ENCODE data around the gene CRADD. TPM values are rescaled to one million over a fixed set of nuclear protein-coding genes. Genes with fewer than 3 reads are reported as not detected.

The CRADD gene
- total and polyA plus RNA-seq, 2 of the 4 experiments (the other 2 are of a cell fraction): 11.1 to 14.0 TPM

DNA sequence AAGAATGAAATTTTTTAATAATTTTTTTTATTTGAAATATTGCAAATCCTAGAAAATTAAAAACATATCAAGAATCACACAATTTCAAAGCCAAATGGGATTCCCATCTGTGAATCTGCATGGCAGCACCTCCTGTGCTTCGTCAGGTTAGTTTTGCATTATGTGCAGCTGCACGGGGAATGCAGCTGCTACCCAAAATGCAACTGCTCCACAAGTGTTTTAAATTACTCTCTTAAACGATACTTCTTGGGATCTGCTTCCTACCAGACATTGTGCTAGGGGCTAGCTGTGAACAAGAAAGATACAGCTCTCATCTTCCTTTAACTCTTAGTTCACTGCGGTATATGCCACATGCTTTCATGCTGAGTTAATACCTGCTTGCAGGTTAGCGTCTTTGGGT, 154.2 kb downstream of the CRADD start:
- TF ChIP-seq SMC3 (IDR thresholded peaks at IDR 0.05; ENCODE audit: low read depth, low read length): no peak
- Histone ChIP-seq H2BK20ac (ENCODE audit: low read depth, low read length) (0 out of 2 replicates have a peak overlapping the region, but pooled peaks have one; percentile 27), H3K23ac (ENCODE audit: low read depth, low read length) (no peak overlapping the region), H2BK15ac (ENCODE audit: low read depth, low read length) (peak overlapping the region; percentile 37; the same call in 1 of the 3 replicates), H3K79me1 (ENCODE audit: low read depth in 1 of 2, low read length in 2 of 2) (peaks cover 0 to 5% of the 10 kb centered on the region in 2 experiments; a peak in 1 of 4 replicates), H3K4me2 (ENCODE audit: low read depth, low read length) (no peak overlapping the region), H3K4me3 (ENCODE audit: insufficient read depth, low read depth, low read length) (no peak overlapping the region), H3K9ac (ENCODE audit: low read depth, low read length) (no peak overlapping the region), H3K4me1 (ENCODE audit: control insufficient read depth, insufficient read depth, low read length) (peaks cover 4% of the 10 kb centered on the region; the same call in 1 of the 2 replicates), H3K56ac (ENCODE audit: extremely low read depth, insufficient read depth, low read length) (no peak overlapping the region), H2BK120ac (ENCODE audit: low read depth, low read length) (peak overlapping the region; percentile 20; the same call in 1 of the 2 replicates), H4K20me1 (ENCODE audit: insufficient read depth, low read length) (no peaks in the 10 kb centered on the region), H2BK5ac (ENCODE audit: low read depth, low read length, poor library complexity, severe bottlenecking) (no peak overlapping the region), H3K18ac (ENCODE audit: low read depth, low read length) (peak overlapping the region; percentile 45; the same call in 1 of the 2 replicates), H2AK9ac (replicated peaks; ENCODE audit: low read depth, low read length, poor library complexity) (no peak overlapping the region), H3K9me1 (ENCODE audit: insufficient read depth, low read length) (peaks cover 12% of the 10 kb centered on the region), H2AFZ (replicated peaks; ENCODE audit: low read length, poor library complexity) (no peak overlapping the region), H4K8ac (ENCODE audit: low read depth in 2 of 2, low read length in 2 of 2) (peak overlapping the region in 1 of 2 experiments; percentile 26; a peak in 1 of 4 replicates), H3K27ac (ENCODE audit: insufficient read depth, low read length) (no peak overlapping the region), H4K91ac (ENCODE audit: insufficient read depth, low read depth, low read length) (0 out of 2 replicates have a peak overlapping the region, but pooled peaks have one; percentile 19), H2AK5ac (ENCODE audit: low read depth, low read length) (peak overlapping the region; percentile 7; the same call in 1 of the 2 replicates), H3K27me3 (ENCODE audit: control insufficient read depth, insufficient read depth, low read length) (no peaks in the 10 kb centered on the region), H4K5ac (ENCODE audit: low read depth, low read length) (peak overlapping the region; percentile 52; the same call in 1 of the 2 replicates), H3K4ac (ENCODE audit: low read depth, low read length) (peak overlapping the region; percentile 2; the same call in 1 of the 2 replicates), H3K36me3 (ENCODE audit: control insufficient read depth, insufficient read depth, low read length) (no peaks in the 10 kb centered on the region), H3K9me3 (ENCODE audit: control insufficient read depth, insufficient read depth, low read length) (no peaks in the 10 kb centered on the region), H3K14ac (replicated peaks; ENCODE audit: low read depth, low read length) (0 out of 2 replicates have a peak overlapping the region, but pooled peaks have one; percentile 4)
- CTCF ChIA-PET: no interaction called here
- in situ Hi-C loops (cut with MboI; ENCODE audit: low sequenced_read_pairs) (no loop called here), intact Hi-C loops (cut with micrococcal nuclease) (no loop called here), dilution Hi-C loops (cut with HindIII; ENCODE audit: low sequenced_read_pairs, unreplicated experiment) (no loop called here)
- POLR2A ChIA-PET (ENCODE audit: unreplicated experiment): no interaction called here
- BruUV-seq (replicated peaks): no TSS peak
- WGBS, 2 experiments (ENCODE audit: extremely low coverage in 2 of 2, insufficient read length in 1 of 2): 71% methylated on average over 3 of the region's 5 CpGs; no CpG with 5 or more reads in 1 of the 2 experiments
- ATAC-seq (ENCODE audit: low read depth) (no peak), DNase-seq (no peak)

Measured in IMR-90 (cell line).